Hematopoietic multipotent progenitor cell treated with erythropoietin and hydrocortisone succinate and interleukin-3 and kit ligand, for 17 days (in vitro differentiated cells): ENCODE measurements around the gene PSME4.
"Not testable (repeated sequence)": the region's sequence is repeated elsewhere in the genome, so short reads cannot be mapped to it uniquely, and the experiment has no call there.

Source experiments
- DNase-seq: peaks from one replicate; pipeline ENCODE4 v3.0.0-alpha.2; 2015; ENCODE audit warnings: low spot score

The PSME4 gene

GRCh38 chr2:53961478-53962216 is 9.1 kb downstream of the PSME4 start:
- DNase-seq, result not testable (repeated sequence)

- no peak for DNase-seq
Observed at GRCh38 chr2:53960476-53960875, 10.3 kb downstream of the PSME4 start.

GRCh38 chr2:53958443-53958842 is 12.3 kb downstream of the PSME4 start:
- DNase-seq, result no peak

GRCh38 chr2:53952519-53952918 is 18.3 kb downstream of the PSME4 start:
- no peak for DNase-seq

GRCh38 chr2:53949457-53949856 is 21.3 kb downstream of the PSME4 start:
- no peak for DNase-seq

- no peak for DNase-seq
Observed at GRCh38 chr2:53945538-53945937, 25.3 kb downstream of the PSME4 start.

- no peak for DNase-seq
Observed at GRCh38 chr2:53944542-53944941, 26.3 kb downstream of the PSME4 start.

GRCh38 chr2:53942280-53942679 is 28.5 kb downstream of the PSME4 start:
- no peak for DNase-seq

- DNase-seq, result no peak
Observed at GRCh38 chr2:53941749-53942148, 29.0 kb downstream of the PSME4 start.

GRCh38 chr2:53939656-53940055 is 31.1 kb downstream of the PSME4 start:
- no peak for DNase-seq

GRCh38 chr2:53938904-53939303 is 31.9 kb downstream of the PSME4 start:
- no peak for DNase-seq

- DNase-seq, result no peak
Observed at GRCh38 chr2:53933329-53933728, 37.5 kb downstream of the PSME4 start.

- not testable (repeated sequence) for DNase-seq
Observed at GRCh38 chr2:53926321-53926720, 44.5 kb downstream of the PSME4 start.

GRCh38 chr2:53913721-53914120 is 57.1 kb downstream of the PSME4 start:
- no peak for DNase-seq

- DNase-seq, result no peak
Observed at GRCh38 chr2:53911434-53912189, 59.2 kb downstream of the PSME4 start.

- DNase-seq, result no peak
Observed at GRCh38 chr2:53907582-53907981, 63.2 kb downstream of the PSME4 start.

GRCh38 chr2:53905396-53905795 is 65.4 kb downstream of the PSME4 start:
- no peak for DNase-seq

GRCh38 chr2:53903011-53903410 is 67.8 kb downstream of the PSME4 start:
- DNase-seq, result no peak

- no peak for DNase-seq
Observed at GRCh38 chr2:53901192-53901591, 69.6 kb downstream of the PSME4 start.

GRCh38 chr2:53896864-53897263 is 73.9 kb downstream of the PSME4 start:
- DNase-seq, result no peak

- no peak for DNase-seq
Observed at GRCh38 chr2:53886406-53887280, 84.2 kb downstream of the PSME4 start.

GRCh38 chr2:53884883-53885282 is 85.9 kb downstream of the PSME4 start:
- DNase-seq, result no peak

- DNase-seq, result no peak
Observed at GRCh38 chr2:53881986-53882385, 88.8 kb downstream of the PSME4 start.
